Smooth muscle cell (in vitro differentiated cells): ENCODE measurements around the gene NBAS. TPM values are rescaled to one million over a fixed set of nuclear protein-coding genes. Genes with fewer than 3 reads are reported as not detected.

Experiments
- DNase-seq: peaks from one replicate; lab custom pipeline; 2025; ENCODE audit not compliant: unreplicated experiment; lab: John Stamatoyannopoulos, UW
- H2AFZ ChIP-seq: fragments of 200-600 bp; sonication (generic); 2 replicates; pipeline ENCODE4 v1.6.0; 2016; ENCODE audit warnings: antibody characterized with exemption, low read depth, mild to moderate bottlenecking
- H3F3A ChIP-seq: fragments of 200-600 bp; sonication (generic); 2 replicates; pipeline ENCODE4 v1.6.0; 2017; ENCODE audit warnings: antibody characterized with exemption, low read depth
- H3K27ac ChIP-seq: fragments of 200-600 bp; sonication (generic); 2 replicates; pipeline ENCODE4 v1.5.1; 2016; ENCODE audit warnings: low read depth, mild to moderate bottlenecking
- H3K27me3 ChIP-seq: fragments of 200-600 bp; sonication (generic); 2 replicates; pipeline ENCODE4 v1.6.1; 2016; ENCODE audit warnings: low read depth, mild to moderate bottlenecking
- H3K36me3 ChIP-seq: fragments of 200-600 bp; sonication (generic); 2 replicates; pipeline ENCODE4 v1.5.1; 2016; ENCODE audit warnings: low read depth
- H3K4me1 ChIP-seq: fragments of 200-600 bp; sonication (generic); 2 replicates; pipeline ENCODE4 v1.5.1; 2016; ENCODE audit warnings: low read depth
- H3K4me2 ChIP-seq: fragments of 200-600 bp; sonication (generic); 2 replicates; pipeline ENCODE4 v1.6.0; 2016; ENCODE audit warnings: mild to moderate bottlenecking
- H3K4me3 ChIP-seq: fragments of 200-600 bp; sonication (generic); 2 replicates; pipeline ENCODE4 v1.5.1; 2016; ENCODE audit warnings: mild to moderate bottlenecking
- H3K79me2 ChIP-seq: fragments of 200-600 bp; sonication (generic); 2 replicates; pipeline ENCODE4 v1.6.0; 2016; ENCODE audit warnings: low read depth, mild to moderate bottlenecking
- H3K9ac ChIP-seq: fragments of 200-600 bp; sonication (generic); 2 replicates; pipeline ENCODE4 v1.6.0; 2016; ENCODE audit warnings: low read depth
- H3K9me3 ChIP-seq: fragments of 200-600 bp; sonication (generic); replicated peaks from 2 replicates; pipeline ENCODE4 v1.5.1; 2016; ENCODE audit warnings: low read depth
- H4K20me1 ChIP-seq: fragments of 200-600 bp; sonication (generic); 2 replicates; pipeline ENCODE4 v1.6.0; 2016; ENCODE audit warnings: low read depth
- CTCF ChIP-seq: fragments of 200-600 bp; sonication (generic); IDR thresholded peaks from 2 replicates; pipeline ENCODE4 v1.5.1; 2017; ENCODE audit warnings: borderline replicate concordance, mild to moderate bottlenecking, antibody characterized with exemption; ENCODE audit not compliant: insufficient read depth, poor library complexity, severe bottlenecking
- WGBS: methylation state at CpG from one replicate; pipeline ENCODE4 v1.1.7; 2016; ENCODE audit warnings: low lambda C conversion rate; 5-methylcytosine and 5-hydroxymethylcytosine counted together
- polyA plus RNA-seq: library from polyadenylated mRNA; unstranded; fragments of >200 nt; fragmentation: Nextera tagmentation; extraction: Ambion mirVana; gene quantifications from 2 replicates; pipeline ENCODE4 v1.2.1, GENCODE V29; 2016
- total RNA-seq: library from RNA; depleted of rRNA; stranded (reverse); fragments of >200 nt; gene quantifications from 2 replicates; pipeline ENCODE4 v1.2.3, GENCODE V29; 2014

Gene NBAS
- total and polyA plus RNA-seq, 2 experiments from 2014 or later = 31.2 to 51.1 TPM

- no peak overlapping the region for H3K9ac ChIP-seq
- no peak overlapping the region for H2AFZ ChIP-seq
Measured at GRCh38 chr2:15563227-15564100, 2.3 kb upstream of the NBAS start.

GRCh38 chr2:15562354-15563031 lies 1.4 kb upstream of the NBAS start:
- no peaks in the 10 kb centered on the region for H3K36me3 ChIP-seq
- peaks cover 4% of the 10 kb centered on the region for H3F3A ChIP-seq
- H3K4me3 ChIP-seq = peak overlapping the region; percentile 94
- DNase-seq = no peak
- peaks cover 36% of the 10 kb centered on the region for H3K79me2 ChIP-seq
- peak overlapping the region; percentile 99 for H3K9ac ChIP-seq
- H3K4me1 ChIP-seq = peaks cover 7% of the 10 kb centered on the region
- peak overlapping the region; percentile 99 for H2AFZ ChIP-seq
- H4K20me1 ChIP-seq = peaks cover 14% of the 10 kb centered on the region
- TF ChIP-seq CTCF = no peak
- peaks cover 6% of the 10 kb centered on the region for H3K27me3 ChIP-seq
- H3K9me3 ChIP-seq = no peaks in the 10 kb centered on the region
- peak overlapping the region; percentile 99 for H3K27ac ChIP-seq
- H3K4me2 ChIP-seq = peak overlapping the region; percentile 98
- WGBS = 79% methylated on average over 6 of the region's 6 CpGs

More at GRCh38 chr2:15563227-15564100, 2.3 kb upstream of the NBAS start:
- H3F3A ChIP-seq = peaks cover 4% of the 10 kb centered on the region
- H3K4me2 ChIP-seq = no peak overlapping the region
- no peak overlapping the region for H3K27ac ChIP-seq
- 87% methylated on average over 9 of the region's 9 CpGs for WGBS
- H3K79me2 ChIP-seq = peaks cover 26% of the 10 kb centered on the region
- H4K20me1 ChIP-seq = peaks cover 8% of the 10 kb centered on the region
- H3K36me3 ChIP-seq = no peaks in the 10 kb centered on the region
- no peak for TF ChIP-seq CTCF
- no peak overlapping the region for H3K4me3 ChIP-seq
- no peaks in the 10 kb centered on the region for H3K9me3 ChIP-seq
- no peak for DNase-seq
- peaks cover 7% of the 10 kb centered on the region for H3K4me1 ChIP-seq
- peaks cover 6% of the 10 kb centered on the region for H3K27me3 ChIP-seq

- Histone ChIP-seq H3K27me3 (peaks cover 6% of the 10 kb centered on the region), H3K36me3 (no peaks in the 10 kb centered on the region), H3K4me2 (peak overlapping the region; percentile 98), H3F3A (peaks cover 4% of the 10 kb centered on the region), H2AFZ (peak overlapping the region; percentile 99), H3K4me1 (peaks cover 7% of the 10 kb centered on the region), H4K20me1 (peaks cover 19% of the 10 kb centered on the region), H3K27ac (peak overlapping the region; percentile 99), H3K4me3 (peak overlapping the region; percentile 94), H3K9ac (peak overlapping the region; percentile 99), H3K9me3 (no peaks in the 10 kb centered on the region), H3K79me2 (peaks cover 43% of the 10 kb centered on the region)
- 9% methylated on average over 13 of the region's 13 CpGs for WGBS
- no peak for TF ChIP-seq CTCF
- no peak for DNase-seq
Measured at GRCh38 chr2:15561574-15562344, 625 bp upstream of the NBAS start.
